ENCODE data around the gene ADRA2C.

DNA sequence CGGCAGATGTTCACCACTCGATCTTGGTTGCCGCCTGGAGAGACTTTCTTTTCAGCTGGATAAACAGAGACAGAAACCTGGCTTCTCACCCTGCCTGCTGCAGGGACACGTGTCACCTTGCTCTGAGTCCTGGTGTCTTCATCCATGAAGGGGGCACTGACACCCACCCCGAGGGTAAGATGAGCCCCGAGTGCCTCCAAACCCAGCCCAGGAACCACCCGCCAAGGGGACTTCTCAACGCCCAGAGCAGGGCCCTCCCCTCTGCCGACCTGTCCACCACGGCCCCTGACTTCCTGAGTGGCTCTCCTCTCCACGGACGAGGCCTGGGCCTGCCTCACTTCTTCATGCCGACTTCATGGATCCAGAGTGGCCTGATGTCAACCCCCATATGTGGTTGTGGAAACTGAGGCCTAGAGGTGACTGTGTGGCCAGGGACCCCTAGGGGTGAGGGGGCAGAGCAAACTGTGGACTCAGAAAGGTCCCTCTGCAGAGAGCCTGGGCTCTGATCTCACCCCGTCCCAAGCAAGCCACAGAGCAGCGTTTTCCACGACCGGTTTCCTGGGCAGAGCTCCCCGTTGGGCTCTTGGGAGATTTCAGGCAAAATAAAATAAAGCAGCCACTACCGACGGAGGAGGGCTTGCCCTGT lies 5.1 kb downstream of the ADRA2C start:
- TF ChIP-seq, protein P1, sequence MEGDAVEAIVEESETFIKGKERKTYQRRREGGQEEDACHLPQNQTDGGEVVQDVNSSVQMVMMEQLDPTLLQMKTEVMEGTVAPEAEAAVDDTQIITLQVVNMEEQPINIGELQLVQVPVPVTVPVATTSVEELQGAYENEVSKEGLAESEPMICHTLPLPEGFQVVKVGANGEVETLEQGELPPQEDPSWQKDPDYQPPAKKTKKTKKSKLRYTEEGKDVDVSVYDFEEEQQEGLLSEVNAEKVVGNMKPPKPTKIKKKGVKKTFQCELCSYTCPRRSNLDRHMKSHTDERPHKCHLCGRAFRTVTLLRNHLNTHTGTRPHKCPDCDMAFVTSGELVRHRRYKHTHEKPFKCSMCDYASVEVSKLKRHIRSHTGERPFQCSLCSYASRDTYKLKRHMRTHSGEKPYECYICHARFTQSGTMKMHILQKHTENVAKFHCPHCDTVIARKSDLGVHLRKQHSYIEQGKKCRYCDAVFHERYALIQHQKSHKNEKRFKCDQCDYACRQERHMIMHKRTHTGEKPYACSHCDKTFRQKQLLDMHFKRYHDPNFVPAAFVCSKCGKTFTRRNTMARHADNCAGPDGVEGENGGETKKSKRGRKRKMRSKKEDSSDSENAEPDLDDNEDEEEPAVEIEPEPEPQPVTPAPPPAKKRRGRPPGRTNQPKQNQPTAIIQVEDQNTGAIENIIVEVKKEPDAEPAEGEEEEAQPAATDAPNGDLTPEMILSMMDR (IDR thresholded peaks at IDR 0.05) = no peak
- TF ChIP-seq ZFX (IDR thresholded peaks at IDR 0.05; ENCODE audit: borderline replicate concordance) = no peak
